Osteoblast (primary cell): ENCODE data around the gene LPXN. TPM values are rescaled to one million over a fixed set of nuclear protein-coding genes. Genes with fewer than 3 reads are reported as not detected.

ENCODE experiments used
- DNase-seq: peaks from one replicate; pipeline ENCODE4 v3.0.0; 2011; ENCODE audit warnings: low spot score, mixed read lengths; ENCODE audit not compliant: insufficient read length; ENCODE audit errors: missing footprints
- H2AFZ ChIP-seq: 2 replicates; pipeline ENCODE4 v1.6.0; 2011; ENCODE audit warnings: mild to moderate bottlenecking, low read length
- H3K27ac ChIP-seq: 2 replicates; pipeline ENCODE4 v1.5.1; 2011; ENCODE audit warnings: mild to moderate bottlenecking, low read depth, low read length, moderate library complexity
- H3K27me3 ChIP-seq: 2 replicates; pipeline ENCODE4 v1.6.0; 2012; ENCODE audit warnings: mild to moderate bottlenecking, control low read depth, inconsistent platforms, low read length, moderate library complexity; ENCODE audit not compliant: insufficient read depth
- H3K36me3 ChIP-seq: 2 replicates; pipeline ENCODE4 v1.5.1; 2011; ENCODE audit warnings: mild to moderate bottlenecking, low read length, control low read depth, moderate library complexity; ENCODE audit not compliant: insufficient read depth
- H3K4me1 ChIP-seq: 2 replicates; pipeline ENCODE4 v1.5.1; 2011; ENCODE audit warnings: mild to moderate bottlenecking, low read length, control low read depth, moderate library complexity; ENCODE audit not compliant: insufficient read depth
- H3K4me2 ChIP-seq: 2 replicates; pipeline ENCODE4 v1.6.0; 2011; ENCODE audit warnings: mild to moderate bottlenecking, low read length; ENCODE audit not compliant: insufficient read depth
- H3K4me3 ChIP-seq: fragments of 200-600 bp; sonication (generic); 3 replicates; pipeline ENCODE4 v1.5.1; 2012; ENCODE audit warnings: mild to moderate bottlenecking, low read length, inconsistent platforms; ENCODE audit not compliant: insufficient read depth
- H3K79me2 ChIP-seq: 2 replicates; pipeline ENCODE4 v1.6.0; 2012; ENCODE audit warnings: mild to moderate bottlenecking, low read length, control low read depth, inconsistent platforms; ENCODE audit not compliant: insufficient read depth
- H3K9me3 ChIP-seq: 2 replicates; pipeline ENCODE4 v1.5.1; 2011; ENCODE audit warnings: low read depth, low read length, control low read depth
- H4K20me1 ChIP-seq: 2 replicates; pipeline ENCODE4 v1.6.0; 2012; ENCODE audit warnings: mild to moderate bottlenecking, low read length, control low read depth; ENCODE audit not compliant: insufficient read depth
- CTCF ChIP-seq: IDR thresholded peaks from 2 replicates; pipeline ENCODE4 v1.5.1; 2011; ENCODE audit warnings: mild to moderate bottlenecking, low read depth, low read length, moderate library complexity; ENCODE audit errors: extremely low read depth
- total RNA-seq: library from RNA; depleted of rRNA; stranded (reverse); fragments of >200 nt; gene quantifications from 2 replicates; pipeline ENCODE4 v1.2.3, GENCODE V29; 2012

LPXN gene
- total RNA-seq, 1 donor = 14.5 TPM

- Histone ChIP-seq H3K79me2 (no peaks in the 10 kb centered on the region), H3K27ac (no peak overlapping the region), H2AFZ (no peak overlapping the region), H3K4me2 (no peak overlapping the region), H3K27me3 (no peaks in the 10 kb centered on the region), H4K20me1 (no peaks in the 10 kb centered on the region), H3K36me3 (no peaks in the 10 kb centered on the region), H3K4me3 (no peak overlapping the region), H3K9me3 (no peaks in the 10 kb centered on the region), H3K4me1 (no peaks in the 10 kb centered on the region)
- no peak for TF ChIP-seq CTCF
- no peak for DNase-seq
Measured at GRCh38 chr11:58503361-58503856, 72.2 kb downstream of the LPXN start.

GRCh38 chr11:58502004-58502403 lies 73.7 kb downstream of the LPXN start:
- H3K79me2 ChIP-seq = no peaks in the 10 kb centered on the region
- H3K27ac ChIP-seq = no peak overlapping the region
- H3K9me3 ChIP-seq = no peaks in the 10 kb centered on the region
- no peaks in the 10 kb centered on the region for H3K27me3 ChIP-seq
- H3K4me2 ChIP-seq = no peak overlapping the region
- H3K4me3 ChIP-seq = no peak overlapping the region
- TF ChIP-seq CTCF = no peak
- H2AFZ ChIP-seq = no peak overlapping the region
- no peaks in the 10 kb centered on the region for H3K36me3 ChIP-seq
- no peaks in the 10 kb centered on the region for H4K20me1 ChIP-seq
- no peak for DNase-seq
- no peaks in the 10 kb centered on the region for H3K4me1 ChIP-seq

GRCh38 chr11:58498464-58498863 lies 77.2 kb downstream of the LPXN start:
- no peak overlapping the region for H3K27ac ChIP-seq

GRCh38 chr11:58497951-58498350 lies 77.7 kb downstream of the LPXN start:
- Histone ChIP-seq H3K9me3 (no peaks in the 10 kb centered on the region), H3K36me3 (no peaks in the 10 kb centered on the region), H3K27me3 (no peaks in the 10 kb centered on the region), H3K4me3 (no peak overlapping the region), H3K79me2 (no peaks in the 10 kb centered on the region), H3K4me1 (peaks cover 10% of the 10 kb centered on the region), H3K27ac (no peak overlapping the region), H4K20me1 (no peaks in the 10 kb centered on the region), H2AFZ (no peak overlapping the region), H3K4me2 (no peak overlapping the region)
- DNase-seq = no peak
- no peak for TF ChIP-seq CTCF

More at GRCh38 chr11:58498464-58498863, 77.2 kb downstream of the LPXN start:
- no peak for TF ChIP-seq CTCF
- Histone ChIP-seq H3K36me3 (no peaks in the 10 kb centered on the region), H3K9me3 (no peaks in the 10 kb centered on the region), H3K4me1 (peaks cover 10% of the 10 kb centered on the region), H3K27me3 (no peaks in the 10 kb centered on the region), H3K4me3 (no peak overlapping the region), H3K79me2 (no peaks in the 10 kb centered on the region), H4K20me1 (no peaks in the 10 kb centered on the region), H3K4me2 (no peak overlapping the region), H2AFZ (no peak overlapping the region)
- no peak for DNase-seq
